Hepatocyte (in vitro differentiated cells): ENCODE measurements around the gene ZNF8. TPM values are rescaled to one million over a fixed set of nuclear protein-coding genes. Genes with fewer than 3 reads are reported as not detected.
"Not testable (repeated sequence)": the region's sequence is repeated elsewhere in the genome, so short reads cannot be mapped to it uniquely, and the experiment has no call there.

ENCODE experiments used
- DNase-seq: peaks from one replicate; pipeline ENCODE4 v3.0.0-alpha.2; 2016; ENCODE audit warnings: low spot score
- H2AFZ ChIP-seq: fragments of 200-600 bp; sonication (generic); 2 replicates; pipeline ENCODE4 v1.6.0; 2016; ENCODE audit warnings: antibody characterized with exemption, mild to moderate bottlenecking
- H3K27ac ChIP-seq: fragments of 200-600 bp; sonication (generic); 2 replicates; pipeline ENCODE4 v1.5.1; 2016; ENCODE audit warnings: mild to moderate bottlenecking
- H3K27me3 ChIP-seq: fragments of 200-600 bp; sonication (generic); 2 replicates; pipeline ENCODE4 v1.6.1; 2016
- H3K36me3 ChIP-seq: fragments of 200-600 bp; sonication (generic); replicated peaks from 2 replicates; pipeline ENCODE4 v1.5.1; 2016; ENCODE audit warnings: low read depth; ENCODE audit not compliant: insufficient read depth
- H3K4me1 ChIP-seq: fragments of 200-600 bp; sonication (generic); 2 replicates; pipeline ENCODE4 v1.5.1; 2016; ENCODE audit warnings: mild to moderate bottlenecking, moderate library complexity; ENCODE audit not compliant: insufficient read depth
- H3K4me2 ChIP-seq: fragments of 200-600 bp; sonication (generic); 2 replicates; pipeline ENCODE4 v1.6.0; 2016
- H3K4me3 ChIP-seq: fragments of 200-600 bp; sonication (generic); 2 replicates; pipeline ENCODE4 v1.5.1; 2016; ENCODE audit warnings: mild to moderate bottlenecking
- H3K79me2 ChIP-seq: fragments of 200-600 bp; sonication (generic); 2 replicates; pipeline ENCODE4 v1.6.0; 2017; ENCODE audit warnings: mild to moderate bottlenecking
- H3K9me2 ChIP-seq: fragments of 200-600 bp; sonication (generic); replicated peaks from 2 replicates; pipeline ENCODE4 v1.6.0; 2017; ENCODE audit warnings: mild to moderate bottlenecking; ENCODE audit not compliant: insufficient read depth
- H3K9me3 ChIP-seq: fragments of 200-600 bp; sonication (generic); 2 replicates; pipeline ENCODE4 v1.5.1; 2016; ENCODE audit warnings: low read depth, mild to moderate bottlenecking
- H4K20me1 ChIP-seq: fragments of 200-600 bp; sonication (generic); 2 replicates; pipeline ENCODE4 v1.6.0; 2016; ENCODE audit warnings: mild to moderate bottlenecking; ENCODE audit not compliant: insufficient read depth, poor library complexity, severe bottlenecking
- EZH2 ChIP-seq: fragments of 200-600 bp; sonication (generic); IDR thresholded peaks from 2 replicates; pipeline ENCODE4 v1.6.1; 2016; ENCODE audit warnings: antibody characterized with exemption, mild to moderate bottlenecking, borderline replicate concordance
- EZH2phosphoT487 ChIP-seq: fragments of 200-600 bp; sonication (generic); IDR thresholded peaks from one replicate; pipeline ENCODE4 v1.6.1; 2018; ENCODE audit warnings: antibody characterized with exemption, mild to moderate bottlenecking, low read depth, moderate library complexity; ENCODE audit not compliant: unreplicated experiment, severe bottlenecking
- WGBS: methylation state at CpG from one replicate; pipeline ENCODE4 v1.1.6; 2016; ENCODE audit warnings: low lambda C conversion rate; ENCODE audit errors: missing lambda C conversion rate; 5-methylcytosine and 5-hydroxymethylcytosine counted together
- polyA plus RNA-seq: library from polyadenylated mRNA; unstranded; fragments of >200 nt; fragmentation: Nextera tagmentation; extraction: Ambion mirVana; gene quantifications from 2 replicates; pipeline ENCODE4 v1.2.1, GENCODE V29; 2016
- total RNA-seq: library from RNA; depleted of rRNA; stranded (reverse); fragments of >200 nt; gene quantifications from 2 replicates; pipeline ENCODE4 v1.2.3, GENCODE V29; 2014
- TF ChIP-seq, protein P1 (sequence below): fragments of 200-600 bp; sonication (generic); IDR thresholded peaks from 2 replicates; pipeline ENCODE4 v1.5.1; 2016; ENCODE audit warnings: antibody characterized with exemption, mild to moderate bottlenecking; ENCODE audit not compliant: poor library complexity

ZNF8 gene
- total and polyA plus RNA-seq, 2 experiments from 2014 or later = 1.4 to 8.7 TPM

GRCh38 chr19:58310685-58311084, 31.9 kb downstream of the ZNF8 start:
- not testable (repeated sequence) for H3K27me3 ChIP-seq, H4K20me1 ChIP-seq, DNase-seq, H3K9me3 ChIP-seq, H3K9me2 ChIP-seq, H3K4me1 ChIP-seq, H2AFZ ChIP-seq, H3K4me3 ChIP-seq, H3K36me3 ChIP-seq, H3K27ac ChIP-seq, H3K4me2 ChIP-seq
- 59% methylated on average over 13 of the region's 13 CpGs for WGBS
- H3K79me2 ChIP-seq = peaks cover 32% of the 10 kb centered on the region
- TF ChIP-seq, protein P1, sequence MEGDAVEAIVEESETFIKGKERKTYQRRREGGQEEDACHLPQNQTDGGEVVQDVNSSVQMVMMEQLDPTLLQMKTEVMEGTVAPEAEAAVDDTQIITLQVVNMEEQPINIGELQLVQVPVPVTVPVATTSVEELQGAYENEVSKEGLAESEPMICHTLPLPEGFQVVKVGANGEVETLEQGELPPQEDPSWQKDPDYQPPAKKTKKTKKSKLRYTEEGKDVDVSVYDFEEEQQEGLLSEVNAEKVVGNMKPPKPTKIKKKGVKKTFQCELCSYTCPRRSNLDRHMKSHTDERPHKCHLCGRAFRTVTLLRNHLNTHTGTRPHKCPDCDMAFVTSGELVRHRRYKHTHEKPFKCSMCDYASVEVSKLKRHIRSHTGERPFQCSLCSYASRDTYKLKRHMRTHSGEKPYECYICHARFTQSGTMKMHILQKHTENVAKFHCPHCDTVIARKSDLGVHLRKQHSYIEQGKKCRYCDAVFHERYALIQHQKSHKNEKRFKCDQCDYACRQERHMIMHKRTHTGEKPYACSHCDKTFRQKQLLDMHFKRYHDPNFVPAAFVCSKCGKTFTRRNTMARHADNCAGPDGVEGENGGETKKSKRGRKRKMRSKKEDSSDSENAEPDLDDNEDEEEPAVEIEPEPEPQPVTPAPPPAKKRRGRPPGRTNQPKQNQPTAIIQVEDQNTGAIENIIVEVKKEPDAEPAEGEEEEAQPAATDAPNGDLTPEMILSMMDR = peak; percentile 32

DNA sequence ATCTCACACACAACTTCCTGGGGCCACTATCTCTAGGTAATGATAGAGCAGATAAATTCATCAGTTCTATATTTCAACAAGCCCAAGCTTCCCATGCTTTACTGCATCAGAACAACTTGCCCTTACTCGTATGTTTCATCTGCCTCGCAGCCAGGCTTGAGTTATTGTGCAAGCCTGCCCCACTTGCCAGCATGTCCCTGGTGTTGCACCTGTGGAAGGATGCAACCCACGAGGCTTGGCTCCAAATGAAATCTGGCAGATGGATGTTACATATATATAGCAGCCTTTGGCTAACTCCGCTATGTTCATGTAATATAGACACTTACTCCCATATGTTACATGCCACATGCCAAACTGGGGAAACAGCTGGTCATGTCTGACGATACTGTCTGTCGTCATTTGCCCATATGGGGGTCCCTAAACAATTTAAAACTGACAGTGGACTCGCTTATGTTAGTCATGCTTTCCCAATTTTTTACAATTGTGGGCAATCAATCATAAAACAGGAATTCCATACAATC, 32.6 kb downstream of the ZNF8 start:
- TF ChIP-seq, protein P1 = no peak
- Histone ChIP-seq H3K9me2 (no peaks in the 10 kb centered on the region), H3K36me3 (no peaks in the 10 kb centered on the region), H4K20me1 (no peaks in the 10 kb centered on the region), H3K4me2 (no peak overlapping the region), H3K4me3 (no peak overlapping the region), H3K27ac (no peak overlapping the region), H3K27me3 (no peaks in the 10 kb centered on the region), H2AFZ (no peak overlapping the region), H3K79me2 (peaks cover 25% of the 10 kb centered on the region), H3K9me3 (no peaks in the 10 kb centered on the region), H3K4me1 (peaks cover 4% of the 10 kb centered on the region)
- WGBS = 91% methylated on average over 7 of the region's 7 CpGs
- DNase-seq = no peak

DNA sequence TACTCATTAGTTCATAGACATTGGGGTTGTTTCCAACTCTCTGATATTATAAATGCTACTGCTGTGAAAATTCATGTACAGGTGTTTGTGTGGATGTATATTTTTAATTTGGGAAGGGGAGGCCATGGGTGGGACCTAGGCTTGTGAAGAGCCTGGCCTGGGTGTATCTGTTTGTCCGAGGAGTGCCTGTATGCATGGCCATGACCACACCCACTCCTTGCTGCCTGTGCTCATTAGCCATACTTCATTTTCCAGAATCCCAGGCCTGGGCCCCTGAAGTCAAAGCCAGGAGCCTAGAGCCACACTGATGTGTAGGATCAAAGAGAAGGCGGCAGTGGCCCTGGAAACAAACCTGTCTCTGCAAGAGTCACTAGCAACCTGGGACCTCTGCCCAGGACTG, 36.8 kb downstream of the ZNF8 start:
- Histone ChIP-seq H3K27me3 (no peaks in the 10 kb centered on the region), H4K20me1 (no peaks in the 10 kb centered on the region), H3K9me2 (no peaks in the 10 kb centered on the region), H3K4me2 (no peak overlapping the region), H3K79me2 (no peaks in the 10 kb centered on the region), H3K4me3 (no peak overlapping the region), H3K27ac (no peak overlapping the region), H2AFZ (no peak overlapping the region), H3K4me1 (no peaks in the 10 kb centered on the region), H3K9me3 (no peaks in the 10 kb centered on the region), H3K36me3 (no peaks in the 10 kb centered on the region)
- 97% methylated on average over 2 of the region's 2 CpGs for WGBS
- TF ChIP-seq EZH2 (no peak), EZH2phosphoT487 (no peak)
- TF ChIP-seq, protein P1 = no peak
- DNase-seq = peak; percentile 1

DNA sequence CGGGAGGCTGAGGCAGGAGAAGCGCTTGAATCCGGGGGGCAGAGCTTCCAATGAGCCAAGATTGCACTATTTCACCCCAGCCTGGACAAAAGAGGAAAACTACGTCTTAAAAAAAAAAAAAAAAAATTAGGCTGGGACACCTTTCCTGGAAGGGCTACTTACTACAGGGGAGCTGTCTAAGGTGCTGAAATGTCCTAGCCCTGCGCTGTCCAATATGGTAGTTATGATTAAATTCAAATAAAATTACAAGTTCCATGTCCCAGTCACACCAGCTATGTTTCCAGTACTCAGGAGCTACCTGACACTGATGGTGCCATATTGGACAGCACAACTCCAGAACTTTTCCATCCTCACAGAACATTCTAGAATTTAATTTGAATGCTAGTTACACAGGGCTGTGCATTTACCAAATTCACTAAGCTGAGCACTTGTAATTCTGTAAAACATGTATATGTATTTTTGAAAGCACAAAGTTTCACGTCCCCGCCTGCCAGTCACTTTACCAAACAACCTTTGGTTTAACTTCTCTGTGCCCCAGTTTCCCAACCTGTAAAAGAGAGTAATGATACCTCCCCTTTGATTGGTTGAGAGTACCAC, 38.8 kb downstream of the ZNF8 start:
- no peaks in the 10 kb centered on the region for H3K36me3 ChIP-seq
- no peaks in the 10 kb centered on the region for H3K9me2 ChIP-seq
- 68% methylated on average over 7 of the region's 7 CpGs for WGBS
- H4K20me1 ChIP-seq = no peaks in the 10 kb centered on the region
- no peaks in the 10 kb centered on the region for H3K9me3 ChIP-seq
- no peak for TF ChIP-seq EZH2
- TF ChIP-seq EZH2phosphoT487 = no peak
- TF ChIP-seq, protein P1 = no peak
- no peak overlapping the region for H3K4me3 ChIP-seq
- no peak overlapping the region for H3K4me2 ChIP-seq
- no peaks in the 10 kb centered on the region for H3K4me1 ChIP-seq
- peak; percentile 72 for DNase-seq
- H3K79me2 ChIP-seq = no peaks in the 10 kb centered on the region
- no peak overlapping the region for H3K27ac ChIP-seq
- H3K27me3 ChIP-seq = no peaks in the 10 kb centered on the region
- no peak overlapping the region for H2AFZ ChIP-seq
